IPS DF 4.7 (cell line): Measurements from ENCODE around the gene CYP4V2.
"Not testable (repeated sequence)": the region's sequence is repeated elsewhere in the genome, so short reads cannot be mapped to it uniquely, and the experiment has no call there.

Experiments
- DNase-seq: peaks from one replicate; pipeline ENCODE4 v3.0.0-alpha.2; 2013; ENCODE audit warnings: low spot score; ENCODE audit errors: extremely low read depth

CYP4V2 gene

DNA sequence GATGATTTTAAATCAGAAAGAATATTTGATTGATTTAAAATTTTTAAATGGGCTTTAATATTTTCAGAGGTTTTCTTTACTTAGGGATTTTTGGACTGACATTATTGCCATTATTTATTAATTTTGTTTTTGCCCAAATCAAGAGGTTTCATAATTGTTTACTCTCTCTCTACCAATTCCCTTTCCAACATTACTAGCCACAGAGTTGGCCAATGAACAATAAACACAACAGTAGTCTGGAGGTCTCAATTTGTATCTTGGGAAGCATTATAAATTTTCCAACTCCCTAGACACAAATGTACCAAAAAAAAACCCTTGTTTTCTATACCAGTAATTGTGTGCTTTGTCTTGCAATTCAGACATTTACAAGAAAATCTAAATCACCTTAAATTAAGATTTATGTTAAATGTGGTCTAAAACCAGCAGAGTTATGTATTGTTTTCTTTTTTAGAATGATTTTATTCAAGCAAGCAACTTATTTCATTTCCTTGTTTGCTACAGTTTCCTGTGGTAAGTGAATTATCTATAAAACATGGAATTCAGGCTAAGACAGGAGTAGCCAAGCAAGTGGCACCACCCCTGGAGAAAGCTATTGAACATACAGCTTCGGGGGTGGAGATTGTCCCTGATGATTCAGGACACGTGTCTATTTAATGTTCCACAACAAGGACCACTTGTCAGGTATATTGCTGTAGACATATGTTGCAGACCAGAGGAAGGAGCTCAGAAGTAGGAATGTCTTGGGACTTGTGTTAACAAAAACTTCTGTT lies 36.6 kb downstream of the CYP4V2 start:
- DNase-seq = no peak

- DNase-seq = no peak
These were observed 37.1 kb downstream of the CYP4V2 start for GRCh38 chr4:186228514-186228894.

DNA sequence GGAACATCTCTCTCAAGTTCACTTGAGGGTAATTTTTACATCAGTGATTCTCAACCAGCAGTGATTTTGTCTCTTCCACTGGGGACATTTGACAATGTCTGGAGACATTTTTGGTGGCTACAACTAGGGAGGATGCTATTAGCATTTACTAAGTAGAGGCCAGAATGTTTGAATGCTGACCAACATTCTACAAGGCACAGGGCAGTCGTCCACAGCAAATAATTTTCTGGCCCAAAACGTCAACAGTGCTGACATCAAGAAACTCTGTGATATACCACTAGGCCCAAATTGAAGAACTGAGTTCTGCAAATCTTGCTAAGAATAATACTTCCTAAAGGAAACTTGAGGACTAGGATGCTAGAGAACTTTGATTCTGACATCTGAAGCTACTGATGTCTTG lies 43.0 kb downstream of the CYP4V2 start:
- DNase-seq = no peak

DNA sequence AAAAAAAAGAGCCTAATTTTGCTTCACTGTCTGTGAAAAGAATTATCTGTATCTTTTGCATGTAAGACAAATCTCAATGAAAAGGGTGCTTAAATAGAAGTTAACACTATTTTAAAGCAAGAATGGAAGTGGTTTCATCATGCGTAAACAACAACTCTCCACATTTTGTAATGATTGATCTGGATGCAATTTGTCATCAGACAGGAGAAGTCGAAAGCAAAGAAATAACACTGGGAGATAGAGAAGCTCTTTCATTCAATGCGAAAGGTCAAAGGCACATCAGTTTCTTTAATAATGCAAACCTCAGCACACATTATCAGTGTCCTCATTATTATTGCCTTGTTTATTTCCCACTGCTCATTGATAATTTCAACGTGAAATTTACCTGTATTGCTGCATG lies 44.8 kb downstream of the CYP4V2 start:
- DNase-seq = no peak

GRCh38 chr4:186240452-186240847 lies 49.1 kb downstream of the CYP4V2 start:
- no peak for DNase-seq

DNA sequence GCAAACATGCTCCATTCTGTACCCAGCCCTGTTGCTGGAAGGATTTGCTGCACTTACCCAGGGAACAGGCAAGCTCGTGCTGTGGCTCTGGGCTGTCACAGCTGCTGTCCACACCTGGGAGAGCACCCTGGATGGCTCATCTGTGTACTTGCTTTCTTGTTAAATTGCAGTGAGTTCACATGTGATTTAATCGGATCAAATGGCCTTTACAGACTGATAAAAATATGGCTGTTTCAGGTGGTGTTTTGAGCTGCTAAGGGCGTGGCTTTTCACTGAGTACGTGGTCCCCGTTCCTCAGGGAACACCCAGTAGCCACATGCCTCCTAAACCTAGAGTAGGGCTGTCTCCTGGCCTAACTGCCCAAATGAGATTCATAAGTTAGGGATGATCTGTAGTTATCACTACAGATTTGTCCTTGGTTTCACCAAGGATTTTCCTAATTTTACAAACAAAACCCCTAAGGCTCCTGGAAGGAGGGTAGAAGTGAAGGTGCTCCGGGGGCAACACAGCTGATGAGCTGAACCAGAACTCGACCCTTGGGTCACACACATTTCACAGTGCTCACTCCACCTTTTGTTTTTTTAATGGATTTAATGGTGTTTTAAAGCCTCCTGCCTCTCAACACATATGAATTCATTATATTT lies 49.6 kb downstream of the CYP4V2 start:
- no peak for DNase-seq

- DNase-seq = no peak
These were observed 50.2 kb downstream of the CYP4V2 start for GRCh38 chr4:186241616-186242015.

DNA sequence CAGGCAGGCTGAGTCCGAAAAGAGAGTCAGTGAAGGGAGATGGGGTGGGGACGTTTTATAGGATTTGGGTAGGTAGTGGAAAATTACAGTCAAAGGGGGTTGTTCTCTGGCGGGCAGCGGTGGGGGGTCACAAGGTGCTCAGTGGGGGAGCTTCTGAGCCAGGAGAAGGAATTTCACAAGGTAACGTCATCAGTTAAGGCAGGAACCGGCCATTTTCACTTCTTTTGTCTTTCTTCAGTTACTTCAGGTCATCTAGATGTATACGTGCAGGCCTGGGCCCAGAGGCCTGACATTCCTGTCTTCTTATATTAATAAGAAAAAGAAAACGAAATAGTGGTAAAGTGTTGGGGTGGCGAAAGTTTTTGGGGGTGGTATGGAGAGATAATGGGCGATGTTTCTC lies 50.7 kb downstream of the CYP4V2 start:
- DNase-seq = not testable (repeated sequence)

- DNase-seq = no peak
These were observed 52.0 kb downstream of the CYP4V2 start for GRCh38 chr4:186243331-186243730.

DNA sequence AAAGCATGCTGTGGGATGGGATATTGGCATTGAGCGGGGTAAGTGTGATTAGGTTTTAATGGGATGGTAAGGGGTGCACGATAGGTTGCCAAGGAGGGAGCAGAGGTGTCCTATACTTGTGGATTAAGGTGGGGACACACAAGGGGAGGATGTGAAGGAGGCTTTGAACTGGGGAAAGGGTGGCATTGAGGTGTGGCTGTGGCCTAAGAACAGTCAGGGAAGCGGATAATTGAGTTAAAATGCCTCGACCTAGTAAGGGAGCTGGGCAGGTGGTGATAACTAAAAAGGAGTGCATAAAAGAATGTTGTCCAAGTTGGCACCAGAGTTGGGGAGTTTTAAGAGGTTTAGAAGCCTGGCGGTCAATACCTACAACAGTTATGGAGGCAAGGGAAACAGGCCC lies 53.5 kb downstream of the CYP4V2 start:
- no peak for DNase-seq

- DNase-seq = not testable (repeated sequence)
These were observed 55.8 kb downstream of the CYP4V2 start for GRCh38 chr4:186247062-186247752.

- DNase-seq = no peak
These were observed 57.3 kb downstream of the CYP4V2 start for GRCh38 chr4:186248643-186249042.

DNA sequence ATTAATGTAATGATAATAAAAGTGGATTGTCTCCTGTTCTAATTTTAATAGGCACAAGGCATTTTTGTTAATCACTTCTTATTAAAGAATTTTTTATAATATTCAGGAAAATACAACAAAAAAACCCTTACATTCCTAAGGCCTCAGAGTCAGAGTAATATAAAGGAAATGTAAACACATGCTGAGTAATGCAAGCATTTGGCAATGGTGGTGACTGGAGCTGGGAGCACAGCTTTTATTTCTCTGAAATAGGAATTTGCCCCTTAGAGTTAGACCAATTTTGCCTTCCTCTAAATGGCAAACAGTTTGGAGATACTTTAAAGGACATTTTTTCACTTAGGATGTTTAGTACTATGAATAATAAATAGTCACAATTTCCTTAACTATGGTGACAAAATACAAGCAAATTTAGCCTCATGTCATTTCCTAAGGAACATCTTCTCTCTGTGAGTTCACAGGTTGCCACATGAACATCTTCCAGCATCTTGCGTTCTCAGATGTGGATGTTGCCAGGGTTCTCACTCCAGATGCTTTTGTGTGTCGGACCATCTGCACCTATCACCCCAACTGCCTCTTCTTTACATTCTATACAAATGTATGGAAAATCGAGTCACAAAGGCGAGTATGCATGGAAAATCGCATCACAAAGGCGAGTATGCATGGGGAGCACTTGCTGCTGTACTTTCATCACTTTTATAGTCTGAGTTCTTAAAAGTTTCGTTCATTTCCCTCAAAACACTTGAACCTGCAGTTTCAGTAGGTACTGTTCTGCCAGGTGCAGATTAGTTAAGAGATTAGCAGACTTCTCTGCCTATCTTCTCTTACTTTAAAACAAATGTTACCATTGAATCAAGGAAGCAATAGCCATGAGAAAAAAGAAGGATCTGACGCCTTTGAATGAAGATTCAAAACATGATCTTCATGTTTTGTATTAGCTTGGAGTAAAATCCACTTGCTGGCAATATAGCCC lies 58.7 kb downstream of the CYP4V2 start:
- no peak for DNase-seq

GRCh38 chr4:186250760-186251159 lies 59.4 kb downstream of the CYP4V2 start:
- DNase-seq = no peak

DNA sequence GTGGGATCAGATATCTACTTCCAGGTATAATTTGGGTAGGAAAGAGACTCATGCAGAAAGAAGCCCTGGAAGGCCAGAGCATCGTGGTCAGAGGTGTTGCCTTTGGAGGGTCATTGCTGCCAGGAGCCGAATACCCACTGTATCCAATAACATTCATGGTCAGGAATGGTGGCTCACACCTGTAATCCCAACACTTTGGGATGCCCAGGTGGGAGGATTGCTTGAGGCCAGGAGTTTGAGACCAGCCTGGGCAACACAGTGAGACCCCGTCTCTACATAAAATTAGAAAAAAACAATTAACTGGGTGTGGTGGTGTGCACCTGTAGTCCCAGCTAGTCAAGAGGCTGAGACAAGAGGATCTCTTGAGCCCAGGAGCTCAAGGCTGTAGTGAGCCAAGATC lies 63.8 kb downstream of the CYP4V2 start:
- DNase-seq = no peak

GRCh38 chr4:186258216-186258811 lies 66.9 kb downstream of the CYP4V2 start:
- no peak for DNase-seq

DNA sequence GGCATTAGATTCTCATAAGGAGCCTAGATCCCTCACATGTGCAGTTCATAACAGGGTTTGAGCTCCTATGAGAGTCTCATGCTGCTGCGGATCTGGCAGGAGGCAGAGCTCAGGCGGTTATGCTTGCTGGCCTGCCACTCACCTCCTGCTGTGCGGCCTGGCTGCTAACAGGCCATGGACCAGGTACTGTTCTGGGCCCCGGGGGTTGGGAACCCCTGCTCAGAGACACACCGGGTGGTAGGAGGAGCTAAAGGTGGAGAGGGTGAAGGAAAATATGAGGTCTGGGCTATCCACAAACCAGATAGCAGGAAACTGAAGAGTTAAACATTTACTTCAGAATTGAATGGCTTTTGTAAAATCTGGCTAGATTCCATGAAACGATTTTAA lies 68.7 kb downstream of the CYP4V2 start:
- no peak for DNase-seq
